Mesenchymal stem cell (in vitro differentiated cells and primary cell): ENCODE results near the gene RUNX2.
"Not testable (repeated sequence)": the region's sequence is repeated elsewhere in the genome, so short reads cannot be mapped to it uniquely, and the experiment has no call there.

Source experiments
- DNase-seq: peaks from one replicate; pipeline ENCODE4 v3.0.0-alpha.2; 2013
- H2AFZ ChIP-seq: one replicate; pipeline ENCODE4 v1.6.1; 2013; ENCODE audit warnings: low read depth, mild to moderate bottlenecking, control low read depth, inconsistent platforms, low read length, moderate library complexity
- H2AK5ac ChIP-seq: 2 replicates; pipeline ENCODE4 v1.6.1; 2013; ENCODE audit warnings: low read length, moderate library complexity, mild to moderate bottlenecking, inconsistent platforms; ENCODE audit not compliant: severe bottlenecking
- H2BK120ac ChIP-seq: one replicate; pipeline ENCODE4 v1.6.1; 2013; ENCODE audit warnings: low read depth, mild to moderate bottlenecking, inconsistent platforms, low read length, moderate library complexity
- H2BK12ac ChIP-seq, 2 experiments: one replicate each; pipeline ENCODE4 v1.6.1; 2013; ENCODE audit warnings: inconsistent platforms in 2 of 2, low read length in 2 of 2, mild to moderate bottlenecking in 2 of 2, moderate library complexity in 2 of 2, control low read depth in 1 of 2
- H2BK15ac ChIP-seq: one replicate; pipeline ENCODE4 v1.6.1; 2013; ENCODE audit warnings: mild to moderate bottlenecking, low read depth, inconsistent platforms; ENCODE audit not compliant: poor library complexity, severe bottlenecking
- H2BK5ac ChIP-seq: 2 replicates; pipeline ENCODE4 v1.6.1; 2013; ENCODE audit warnings: low read depth, mild to moderate bottlenecking, low read length, control low read depth, inconsistent platforms; ENCODE audit not compliant: poor library complexity, severe bottlenecking
- H3K14ac ChIP-seq, 2 experiments: one replicate each; pipeline ENCODE4 v1.6.1; 2013; ENCODE audit warnings: inconsistent platforms in 2 of 2, low read length in 2 of 2, control low read depth in 1 of 2, mild to moderate bottlenecking in 1 of 2, moderate library complexity in 1 of 2
- H3K18ac ChIP-seq, 2 experiments: one replicate each; pipeline ENCODE4 v1.6.1; 2013; ENCODE audit warnings: inconsistent platforms in 2 of 2, low read length in 2 of 2, control low read depth in 1 of 2, low read depth in 1 of 2, mild to moderate bottlenecking in 1 of 2
- H3K23ac ChIP-seq, 2 experiments: one replicate each; pipeline ENCODE4 v1.6.1; 2013; ENCODE audit warnings: inconsistent platforms in 2 of 2, low read length in 2 of 2, mild to moderate bottlenecking in 2 of 2, moderate library complexity in 2 of 2, control low read depth in 1 of 2
- H3K27ac ChIP-seq: 2 replicates; pipeline ENCODE4 v1.5.1; 2013; ENCODE audit warnings: mild to moderate bottlenecking, moderate library complexity, low read length, control low read depth, inconsistent platforms; ENCODE audit not compliant: poor library complexity, severe bottlenecking
- H3K27me3 ChIP-seq, 2 experiments: 2 replicates each; pipeline versions ENCODE4 v1.6.1 to v1.7.0; 2013; ENCODE audit warnings: low read length in 2 of 2, mild to moderate bottlenecking in 2 of 2, moderate library complexity in 2 of 2, control low read depth in 1 of 2, inconsistent platforms in 1 of 2; ENCODE audit not compliant: control insufficient read depth in 1 of 2, insufficient read depth in 1 of 2
- H3K36me3 ChIP-seq, 2 experiments: 2 replicates each; pipeline versions ENCODE4 v1.6.1 to v1.7.0; 2013; ENCODE audit warnings: low read length in 2 of 2, control low read depth in 1 of 2, inconsistent platforms in 1 of 2, low read depth in 1 of 2, mild to moderate bottlenecking in 1 of 2; ENCODE audit not compliant: insufficient read depth in 2 of 2, control insufficient read depth in 1 of 2
- H3K4ac ChIP-seq, 2 experiments: one replicate each; pipeline ENCODE4 v1.6.1; 2013; ENCODE audit warnings: inconsistent platforms in 2 of 2, low read length in 2 of 2, mild to moderate bottlenecking in 2 of 2, moderate library complexity in 2 of 2, control low read depth in 1 of 2, low read depth in 1 of 2
- H3K4me1 ChIP-seq: 2 replicates; pipeline ENCODE4 v1.6.1; 2013; ENCODE audit warnings: low read depth, low read length, control low read depth; ENCODE audit not compliant: control insufficient read depth, insufficient read depth
- H3K4me2 ChIP-seq: 2 replicates; pipeline ENCODE4 v1.6.1; 2013; ENCODE audit warnings: low read length, mild to moderate bottlenecking, inconsistent platforms; ENCODE audit not compliant: poor library complexity, severe bottlenecking
- H3K4me3 ChIP-seq, 2 experiments: 2 replicates each; pipeline versions ENCODE4 v1.5.1 to v1.7.0; 2013; ENCODE audit warnings: low read length in 2 of 2, mild to moderate bottlenecking in 2 of 2, control low read depth in 1 of 2, low read depth in 1 of 2; ENCODE audit not compliant: insufficient read depth in 1 of 2
- H3K79me1 ChIP-seq: replicated peaks from 2 replicates; pipeline ENCODE4 v1.6.1; 2013; ENCODE audit warnings: mild to moderate bottlenecking, control low read depth, low read length, inconsistent platforms; ENCODE audit not compliant: poor library complexity, severe bottlenecking
- H3K9ac ChIP-seq: 2 replicates; pipeline ENCODE4 v1.7.0; 2013; ENCODE audit warnings: mild to moderate bottlenecking, low read length, moderate library complexity
- H3K9me3 ChIP-seq: 2 replicates; pipeline ENCODE4 v1.7.0; 2013; ENCODE audit warnings: mild to moderate bottlenecking, low read length; ENCODE audit not compliant: control insufficient read depth
- H4K8ac ChIP-seq: one replicate; pipeline ENCODE4 v1.6.1; 2013; ENCODE audit warnings: inconsistent platforms, mild to moderate bottlenecking, low read length, moderate library complexity
- H4K91ac ChIP-seq: one replicate; pipeline ENCODE4 v1.6.1; 2013; ENCODE audit warnings: mild to moderate bottlenecking, low read length, inconsistent platforms
- WGBS: methylation state at CpG from one replicate; pipeline ENCODE4 v1.1.7; 2013; ENCODE audit warnings: mixed read lengths; 5-methylcytosine and 5-hydroxymethylcytosine counted together

Gene RUNX2

DNA sequence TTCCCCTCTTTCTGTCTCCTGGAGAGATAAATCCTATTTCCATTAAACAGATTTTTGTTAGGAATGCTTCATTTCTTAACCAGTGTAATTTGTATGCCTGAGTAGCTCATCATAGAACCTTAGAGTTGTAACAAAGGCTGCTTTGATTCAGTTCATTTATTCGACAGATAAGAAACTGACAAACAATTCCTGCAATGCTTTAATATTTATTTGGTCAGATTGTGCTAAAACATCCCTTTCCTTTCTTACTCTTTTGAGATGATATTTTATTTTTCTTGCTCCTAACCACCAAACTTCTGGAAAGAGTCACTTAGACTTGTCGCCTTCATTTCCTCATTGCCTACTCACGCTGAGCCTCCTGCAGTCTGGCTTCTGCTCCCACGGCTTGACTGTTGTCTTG is 138.6 kb downstream of the RUNX2 start:
- Histone ChIP-seq H2AK5ac (no peak overlapping the region), H3K79me1 (peaks cover 15% of the 10 kb centered on the region), H3K4me1 (peaks cover 3% of the 10 kb centered on the region), H3K4me3 (no peak overlapping the region), H3K23ac (no peak overlapping the region), H2BK120ac (no peak overlapping the region), H3K9me3 (no peaks in the 10 kb centered on the region), H3K36me3 (peaks cover 8 to 20% of the 10 kb centered on the region in 2 experiments), H3K27me3 (no peaks in the 10 kb centered on the region), H2BK15ac (no peak overlapping the region), H3K27ac (no peak overlapping the region), H3K14ac (no peak overlapping the region), H4K8ac (no peak overlapping the region), H2AFZ (no peak overlapping the region), H3K18ac (no peak overlapping the region), H3K4ac (no peak overlapping the region), H3K9ac (no peak overlapping the region), H2BK5ac (no peak overlapping the region), H2BK12ac (no peak overlapping the region), H4K91ac (no peak overlapping the region), H3K4me2 (no peak overlapping the region)
- 94% methylated on average over 3 of the region's 4 CpGs for WGBS
- no peak for DNase-seq

DNA sequence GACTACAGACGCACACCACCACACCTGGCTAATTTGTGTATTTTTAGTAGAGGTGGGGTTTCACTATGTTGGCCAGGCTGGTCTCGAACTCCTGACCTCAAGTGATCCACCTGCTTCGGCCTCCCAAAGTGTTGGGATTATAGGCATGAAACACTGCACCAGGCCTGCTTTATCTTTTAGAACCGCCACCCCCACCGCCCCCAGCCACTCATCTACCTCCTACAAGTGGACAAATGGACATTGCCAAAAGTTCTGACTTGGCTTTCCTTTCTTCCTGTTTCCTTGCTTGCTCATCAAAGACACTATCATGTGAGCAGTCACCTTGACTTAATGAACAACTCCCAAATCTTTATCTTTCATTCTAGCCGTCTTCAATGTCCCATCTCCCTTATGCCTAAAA is 139.3 kb downstream of the RUNX2 start:
- H3K18ac ChIP-seq, H3K9ac ChIP-seq, H3K4ac ChIP-seq, DNase-seq, H3K23ac ChIP-seq, H4K8ac ChIP-seq, H3K4me1 ChIP-seq, H3K9me3 ChIP-seq, H2AFZ ChIP-seq, H3K4me2 ChIP-seq, H2BK120ac ChIP-seq, H3K14ac ChIP-seq, H2BK12ac ChIP-seq, H2BK5ac ChIP-seq, H2BK15ac ChIP-seq, H3K27me3 ChIP-seq, H3K27ac ChIP-seq, H2AK5ac ChIP-seq, H4K91ac ChIP-seq, H3K4me3 ChIP-seq: not testable (repeated sequence)
- WGBS, result 98% methylated on average over 5 of the region's 6 CpGs
- Histone ChIP-seq H3K36me3 (peaks cover 8 to 20% of the 10 kb centered on the region in 2 experiments), H3K79me1 (peaks cover 15% of the 10 kb centered on the region)

DNA sequence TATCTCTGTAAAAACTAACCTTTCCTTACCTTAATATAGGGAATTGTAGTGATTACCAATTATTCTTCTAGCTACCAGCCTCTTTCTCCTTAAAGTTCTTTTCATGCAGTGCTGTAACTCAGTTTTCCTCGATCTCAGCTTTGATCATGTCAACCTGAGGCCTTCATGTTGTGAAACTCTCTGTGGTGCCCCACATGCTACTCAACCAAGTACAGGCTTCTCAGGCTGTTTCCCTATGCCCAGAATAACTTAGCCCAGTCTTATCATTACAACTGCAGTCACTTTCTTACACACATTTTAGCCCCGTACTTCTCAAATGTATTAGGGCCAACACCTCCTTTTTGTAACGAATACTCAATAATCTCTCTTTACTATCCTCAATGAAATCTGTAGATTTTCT is 139.7 kb downstream of the RUNX2 start:
- 90% methylated on average over 3 of the region's 3 CpGs for WGBS
- no peak for DNase-seq
- H3K4me1 ChIP-seq, result peaks cover 3% of the 10 kb centered on the region

DNA sequence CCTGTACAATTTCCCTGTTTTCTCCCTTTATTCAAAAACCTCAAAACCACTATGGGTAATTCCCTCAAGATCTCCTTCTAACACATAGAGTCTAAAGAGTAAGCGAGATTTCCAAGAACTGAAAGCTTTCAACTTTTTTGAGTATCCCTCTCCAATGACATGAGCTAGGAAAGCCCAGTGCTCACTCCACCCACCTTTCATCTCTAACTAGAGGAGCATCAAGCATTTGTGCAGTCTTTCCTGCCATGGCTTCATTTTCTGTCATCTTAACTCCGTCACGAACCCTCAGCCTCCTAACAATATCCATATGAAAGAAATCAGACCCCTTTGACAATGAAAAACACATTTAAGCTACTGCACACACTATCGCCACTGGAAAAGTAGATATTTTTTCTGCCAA is 141.5 kb downstream of the RUNX2 start:
- H3K9me3 ChIP-seq, result no peaks in the 10 kb centered on the region
- peaks cover 5% of the 10 kb centered on the region for H3K4me1 ChIP-seq
- H2BK120ac ChIP-seq, result no peak overlapping the region
- H3K4ac ChIP-seq, result no peak overlapping the region
- no peak overlapping the region for H3K27ac ChIP-seq
- no peak overlapping the region for H2AFZ ChIP-seq
- DNase-seq, result no peak
- peaks cover 15% of the 10 kb centered on the region for H3K79me1 ChIP-seq
- no peak overlapping the region for H4K91ac ChIP-seq
- H3K23ac ChIP-seq, result no peak overlapping the region
- no peak overlapping the region for H3K4me2 ChIP-seq
- no peak overlapping the region for H2BK12ac ChIP-seq
- no peak overlapping the region for H3K4me3 ChIP-seq
- H3K27me3 ChIP-seq, result no peaks in the 10 kb centered on the region
- peak overlapping the region; percentile 64 for H4K8ac ChIP-seq
- WGBS, result 100% methylated on average over 3 of the region's 4 CpGs
- no peak overlapping the region for H3K14ac ChIP-seq
- H2AK5ac ChIP-seq, result no peak overlapping the region
- H2BK5ac ChIP-seq, result no peak overlapping the region
- no peak overlapping the region for H3K18ac ChIP-seq
- no peak overlapping the region for H2BK15ac ChIP-seq
- H3K36me3 ChIP-seq, result peaks cover 8 to 17% of the 10 kb centered on the region in 2 experiments
- no peak overlapping the region for H3K9ac ChIP-seq

More for the DNA sequence above, 139.7 kb downstream of the RUNX2 start:
- Histone ChIP-seq H4K8ac (no peak overlapping the region), H3K27ac (no peak overlapping the region), H3K4me3 (no peak overlapping the region), H3K36me3 (peaks cover 8 to 18% of the 10 kb centered on the region in 2 experiments), H3K4me2 (no peak overlapping the region), H2AK5ac (no peak overlapping the region), H3K9ac (no peak overlapping the region), H2BK15ac (no peak overlapping the region), H2BK12ac (no peak overlapping the region), H2BK120ac (no peak overlapping the region), H3K14ac (no peak overlapping the region), H3K79me1 (peaks cover 15% of the 10 kb centered on the region), H3K9me3 (no peaks in the 10 kb centered on the region), H2AFZ (no peak overlapping the region), H3K23ac (no peak overlapping the region), H3K4ac (no peak overlapping the region), H2BK5ac (peak overlapping the region; percentile 9), H3K18ac (no peak overlapping the region), H3K27me3 (no peaks in the 10 kb centered on the region), H4K91ac (no peak overlapping the region)
